Parathyroid adenoma (tissue), 2 donors: ENCODE measurements around the gene ANKS1A.

Experiments
- H2AFZ ChIP-seq: fragments of 300-600 bp; sonication (generic); one replicate; pipeline ENCODE4 v1.7.0; 2017; ENCODE audit warnings: antibody characterized with exemption, mild to moderate bottlenecking
- H3K27ac ChIP-seq: fragments of 300-600 bp; sonication (generic); one replicate; pipeline ENCODE4 v1.7.0; 2017
- H3K27me3 ChIP-seq: fragments of 300-600 bp; sonication (generic); one replicate; pipeline ENCODE4 v1.7.0; 2017; ENCODE audit warnings: low read length; ENCODE audit not compliant: control insufficient read depth, insufficient read depth
- H3K36me3 ChIP-seq: fragments of 300-600 bp; sonication (generic); one replicate; pipeline ENCODE4 v1.7.0; 2017; ENCODE audit warnings: low read length; ENCODE audit not compliant: control insufficient read depth, insufficient read depth
- H3K4me1 ChIP-seq: fragments of 300-600 bp; sonication (generic); one replicate; pipeline ENCODE4 v1.7.0; 2017; ENCODE audit warnings: control low read depth
- H3K4me2 ChIP-seq: fragments of 300-600 bp; sonication (generic); one replicate; pipeline ENCODE4 v1.7.0; 2017; ENCODE audit warnings: low read length
- H3K4me3 ChIP-seq: fragments of 300-600 bp; sonication (generic); one replicate; pipeline ENCODE4 v1.7.0; 2017; ENCODE audit warnings: low read depth, low read length
- H3K79me2 ChIP-seq: fragments of 300-600 bp; sonication (generic); one replicate; pipeline ENCODE4 v1.7.0; 2017; ENCODE audit warnings: control low read depth
- H3K9ac ChIP-seq: fragments of 300-600 bp; sonication (generic); one replicate; pipeline ENCODE4 v1.7.0; 2017; ENCODE audit warnings: mild to moderate bottlenecking
- H3K9me3 ChIP-seq: fragments of 300-600 bp; sonication (generic); one replicate; pipeline ENCODE4 v1.7.0; 2017; ENCODE audit warnings: low read length; ENCODE audit not compliant: control insufficient read depth
- CTCF ChIP-seq: fragments of 300-600 bp; sonication (generic); IDR thresholded peaks from one replicate; pipeline ENCODE4 v1.7.0; 2017; ENCODE audit warnings: antibody characterized with exemption, mild to moderate bottlenecking
- donor health status: primary hyperparathyroidism.

ANKS1A gene

GRCh38 chr6:35021004-35021403, 131.9 kb downstream of the ANKS1A start:
- no peak overlapping the region for H2AFZ ChIP-seq
- no peak overlapping the region for H3K27ac ChIP-seq
- no peak overlapping the region for H3K9ac ChIP-seq
- no peak overlapping the region for H3K4me2 ChIP-seq
- H3K27me3 ChIP-seq: no peaks in the 10 kb centered on the region
- H3K9me3 ChIP-seq: no peaks in the 10 kb centered on the region
- no peaks in the 10 kb centered on the region for H3K79me2 ChIP-seq
- TF ChIP-seq CTCF: no peak
- H3K4me3 ChIP-seq: no peak overlapping the region
- no peaks in the 10 kb centered on the region for H3K36me3 ChIP-seq
- H3K4me1 ChIP-seq: peaks cover 4% of the 10 kb centered on the region

GRCh38 chr6:35023091-35024000, 134.3 kb downstream of the ANKS1A start:
- Histone ChIP-seq H3K4me2 (no peak overlapping the region), H3K36me3 (no peaks in the 10 kb centered on the region), H3K27ac (no peak overlapping the region), H3K9ac (no peak overlapping the region), H3K9me3 (no peaks in the 10 kb centered on the region), H3K27me3 (no peaks in the 10 kb centered on the region), H3K4me1 (peaks cover 4% of the 10 kb centered on the region), H3K4me3 (no peak overlapping the region), H2AFZ (no peak overlapping the region), H3K79me2 (no peaks in the 10 kb centered on the region)
- TF ChIP-seq CTCF: no peak

GRCh38 chr6:35024551-35025054, 135.5 kb downstream of the ANKS1A start:
- H3K27me3 ChIP-seq: no peaks in the 10 kb centered on the region
- H3K79me2 ChIP-seq: no peaks in the 10 kb centered on the region
- no peak for TF ChIP-seq CTCF
- no peak overlapping the region for H3K4me2 ChIP-seq
- peaks cover 4% of the 10 kb centered on the region for H3K4me1 ChIP-seq
- H3K4me3 ChIP-seq: no peak overlapping the region
- no peak overlapping the region for H3K9ac ChIP-seq
- no peak overlapping the region for H2AFZ ChIP-seq
- H3K36me3 ChIP-seq: no peaks in the 10 kb centered on the region
- no peak overlapping the region for H3K27ac ChIP-seq
- no peaks in the 10 kb centered on the region for H3K9me3 ChIP-seq

- H3K9ac ChIP-seq: no peak overlapping the region
- no peak for TF ChIP-seq CTCF
- no peaks in the 10 kb centered on the region for H3K9me3 ChIP-seq
- H3K4me2 ChIP-seq: no peak overlapping the region
- no peaks in the 10 kb centered on the region for H3K79me2 ChIP-seq
- no peaks in the 10 kb centered on the region for H3K36me3 ChIP-seq
- no peak overlapping the region for H3K27ac ChIP-seq
- no peaks in the 10 kb centered on the region for H3K27me3 ChIP-seq
- H2AFZ ChIP-seq: no peak overlapping the region
- H3K4me1 ChIP-seq: peaks cover 4% of the 10 kb centered on the region
- no peak overlapping the region for H3K4me3 ChIP-seq
Observed at GRCh38 chr6:35025232-35026188, 136.5 kb downstream of the ANKS1A start.
